Pancreas (tissue), 10 donors: ENCODE measurements around the gene PGLYRP3. TPM values are rescaled to one million over a fixed set of nuclear protein-coding genes. Genes with fewer than 3 reads are reported as not detected.

Source experiments
- ATAC-seq, 4 donors: fragments of 200-7000 bp; cut with Tn5 transposase; one replicate each; pipeline versions ENCODE4 v1.8.0 to v1.9.1; 2020; ENCODE audit warnings: mild to moderate bottlenecking in 4 of 4, moderate library complexity in 4 of 4
- DNase-seq, 6 donors: peaks; one replicate each; pipeline ENCODE4 v3.0.0-alpha.2; 2020
- FAIRE-seq: peaks from 2 replicates; lab custom pipeline; 2012; peaks lifted over from hg19 to GRCh38; lab: Jason Lieb, UNC
- H3K27ac ChIP-seq, 4 donors: fragments of 200-600 bp; sonication (generic); 1 replicate in 3 of 4; 2 replicates in 1 of 4; pipeline versions ENCODE4 v1.5.0 to v1.8.0; 2020
- H3K27me3 ChIP-seq, 4 donors: fragments of 200-600 bp; one replicate each; pipeline ENCODE4 v1.8.0; 2021
- H3K36me3 ChIP-seq, 3 donors: fragments of 200-600 bp; sonication (generic) in 1 of 3; one replicate each; pipeline versions ENCODE4 v1.5.0 to v1.8.0; 2020 to 2021
- H3K4me1 ChIP-seq, 3 donors: fragments of 200-600 bp; one replicate each; pipeline ENCODE4 v1.8.0; 2021
- H3K4me3 ChIP-seq, 4 donors: fragments of 200-600 bp; sonication (generic) in 2 of 4; one replicate each; pipeline versions ENCODE4 v1.5.0 to v1.8.0; 2020 to 2021
- H3K9me3 ChIP-seq, 4 donors: fragments of 200-600 bp; one replicate each; pipeline ENCODE4 v1.8.0; 2021
- CTCF ChIP-seq, 4 donors: fragments of 200-600 bp; sonication (generic) in 3 of 4; IDR thresholded peaks; one replicate each; pipeline versions ENCODE4 v1.5.0 to v1.8.0; 2021; ENCODE audit warnings: antibody characterized with exemption in 4 of 4
- WGBS, 2 donors: extraction: QIAGEN DNeasy Blood & Tissue Kit; methylation state at CpG; one replicate each; pipeline ENCODE4 v1.1.7; 2013; 5-methylcytosine and 5-hydroxymethylcytosine counted together
- intact Hi-C, 3 donors: fragments of 100-400 bp; cut with DNase I; formaldehyde crosslinking; loops; one replicate each; pipeline versions ENCODE4 v1.11.1 to v1.14.2; 2022
- polyA plus RNA-seq, 2 donors: library from polyadenylated mRNA; stranded (reverse); fragments of 200-250 nt; gene quantifications; one replicate each; pipeline ENCODE4 v1.2.3, GENCODE V29; 2013
- total RNA-seq, 6 donors: library from RNA; stranded (reverse); fragmentation: NEBNext Ultra II Directional in 4 of 6; extraction: Animal tissue kit (Norgen Biotek cat#: 25700) in 4 of 6; gene quantifications; one replicate each; pipeline versions ENCODE4 v1.2.1 to v1.2.4, GENCODE V29; 2021 to 2023
- donor health status: healthy with polysubstance abuse.
- donor health status: DM: no; HTN: no; CAD: no; lungs with moderate emphysema.
- donor health status: DM: no; HTN: no; CAD: no.
- donor health status: control.
- donor health status: control.
- donor health status: Bipolar disorder and iron deficiency.
- donor health status: DM: yes; HTN: yes; CAD: no.
- donor health status: DM: no; HTN: no; CAD: no.
- donor health status: DM: no; HTN: no; CAD: no.
- donor health status: DM: yes; HTN: yes; CAD: no.

The PGLYRP3 gene
- total and polyA plus RNA-seq, 8 donors = not detected

- Histone ChIP-seq H3K27me3 (peaks cover 0 to 8% (median 0%) of the 10 kb centered on the region in 4 donors), H3K36me3 (no peaks in the 10 kb centered on the region), H3K4me3 (peak overlapping the region in 1 of 4 donors; percentile 9), H3K27ac (no peak overlapping the region), H3K4me1 (no peaks in the 10 kb centered on the region), H3K9me3 (no peaks in the 10 kb centered on the region)
- no peak for TF ChIP-seq CTCF (IDR thresholded peaks at IDR 0.05)
- WGBS, 2 donors = 55 to 66% methylated on average over 10 of the region's 10 CpGs
- intact Hi-C loops = no loop called here
- ATAC-seq = peak in 3 of 4 donors; percentile 51 to 67 (median 62)
- no peak for FAIRE-seq
- peak in 1 of 6 donors; percentile 44 for DNase-seq
These were observed 44.5 kb upstream of the PGLYRP3 start for GRCh38 chr1:153357076-153357852.

GRCh38 chr1:153356392-153357075, 43.8 kb upstream of the PGLYRP3 start:
- FAIRE-seq = no peak
- intact Hi-C loops = no loop called here
- ATAC-seq = no peak
- Histone ChIP-seq H3K4me3 (no peak overlapping the region), H3K27ac (no peak overlapping the region), H3K36me3 (no peaks in the 10 kb centered on the region), H3K9me3 (no peaks in the 10 kb centered on the region), H3K4me1 (no peaks in the 10 kb centered on the region), H3K27me3 (peaks cover 0 to 13% (median 0%) of the 10 kb centered on the region in 4 donors)
- no peak for TF ChIP-seq CTCF (IDR thresholded peaks at IDR 0.05)
- WGBS, 2 donors = 66 to 70% methylated on average over 8 of the region's 8 CpGs
- no peak for DNase-seq

GRCh38 chr1:153355445-153356071, 42.8 kb upstream of the PGLYRP3 start:
- intact Hi-C loops = no loop called here
- Histone ChIP-seq H3K27ac (no peak overlapping the region), H3K9me3 (no peaks in the 10 kb centered on the region), H3K4me3 (no peak overlapping the region), H3K36me3 (no peaks in the 10 kb centered on the region), H3K27me3 (peaks cover 0 to 16% (median 0%) of the 10 kb centered on the region in 4 donors), H3K4me1 (no peaks in the 10 kb centered on the region)
- no peak for FAIRE-seq
- 27 to 36% methylated on average over 10 of the region's 10 CpGs for WGBS, 2 donors
- no peak for TF ChIP-seq CTCF (IDR thresholded peaks at IDR 0.05)
- DNase-seq = no peak
- peak in 3 of 4 donors; percentile 49 to 71 (median 62) for ATAC-seq

- H3K4me1 ChIP-seq = no peaks in the 10 kb centered on the region
- no peak for DNase-seq
- H3K9me3 ChIP-seq = no peaks in the 10 kb centered on the region
- TF ChIP-seq CTCF (IDR thresholded peaks at IDR 0.05) = no peak
- H3K4me3 ChIP-seq = no peak overlapping the region
- WGBS, 2 donors = 39 to 52% methylated on average over 8 of the region's 8 CpGs
- no peaks in the 10 kb centered on the region for H3K36me3 ChIP-seq
- ATAC-seq = no peak
- intact Hi-C loops = loop anchor here in 2 of 3 donors (5.0 kb wide), 1 partner anchor 143 kb away; no protein-coding TSS in a partner anchor
- no peak for FAIRE-seq
- H3K27ac ChIP-seq = no peak overlapping the region
- peaks cover 0 to 16% (median 0%) of the 10 kb centered on the region in 4 donors for H3K27me3 ChIP-seq
These were observed 41.9 kb upstream of the PGLYRP3 start for GRCh38 chr1:153354515-153355193.
